GM20000 (cell line): ENCODE measurements around the gene PLA2G4B.

Experiments used
- DNase-seq: peaks from one replicate; pipeline ENCODE4 v3.0.0; 2012; ENCODE audit warnings: low spot score
- TF ChIP-seq, protein P1 (sequence below): IDR thresholded peaks from 2 replicates; pipeline ENCODE4 v1.5.1; 2012; ENCODE audit warnings: mild to moderate bottlenecking, control low read depth; ENCODE audit errors: extremely low read depth, missing control alignments

PLA2G4B gene

GRCh38 chr15:41866872-41867579 is 28.4 kb downstream of the PLA2G4B start:
- DNase-seq, result no peak
- TF ChIP-seq, protein P1, sequence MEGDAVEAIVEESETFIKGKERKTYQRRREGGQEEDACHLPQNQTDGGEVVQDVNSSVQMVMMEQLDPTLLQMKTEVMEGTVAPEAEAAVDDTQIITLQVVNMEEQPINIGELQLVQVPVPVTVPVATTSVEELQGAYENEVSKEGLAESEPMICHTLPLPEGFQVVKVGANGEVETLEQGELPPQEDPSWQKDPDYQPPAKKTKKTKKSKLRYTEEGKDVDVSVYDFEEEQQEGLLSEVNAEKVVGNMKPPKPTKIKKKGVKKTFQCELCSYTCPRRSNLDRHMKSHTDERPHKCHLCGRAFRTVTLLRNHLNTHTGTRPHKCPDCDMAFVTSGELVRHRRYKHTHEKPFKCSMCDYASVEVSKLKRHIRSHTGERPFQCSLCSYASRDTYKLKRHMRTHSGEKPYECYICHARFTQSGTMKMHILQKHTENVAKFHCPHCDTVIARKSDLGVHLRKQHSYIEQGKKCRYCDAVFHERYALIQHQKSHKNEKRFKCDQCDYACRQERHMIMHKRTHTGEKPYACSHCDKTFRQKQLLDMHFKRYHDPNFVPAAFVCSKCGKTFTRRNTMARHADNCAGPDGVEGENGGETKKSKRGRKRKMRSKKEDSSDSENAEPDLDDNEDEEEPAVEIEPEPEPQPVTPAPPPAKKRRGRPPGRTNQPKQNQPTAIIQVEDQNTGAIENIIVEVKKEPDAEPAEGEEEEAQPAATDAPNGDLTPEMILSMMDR, result no peak

- DNase-seq, result no peak
- TF ChIP-seq, protein P1, result no peak
Observed at GRCh38 chr15:41868321-41868720, 29.7 kb downstream of the PLA2G4B start.

DNA sequence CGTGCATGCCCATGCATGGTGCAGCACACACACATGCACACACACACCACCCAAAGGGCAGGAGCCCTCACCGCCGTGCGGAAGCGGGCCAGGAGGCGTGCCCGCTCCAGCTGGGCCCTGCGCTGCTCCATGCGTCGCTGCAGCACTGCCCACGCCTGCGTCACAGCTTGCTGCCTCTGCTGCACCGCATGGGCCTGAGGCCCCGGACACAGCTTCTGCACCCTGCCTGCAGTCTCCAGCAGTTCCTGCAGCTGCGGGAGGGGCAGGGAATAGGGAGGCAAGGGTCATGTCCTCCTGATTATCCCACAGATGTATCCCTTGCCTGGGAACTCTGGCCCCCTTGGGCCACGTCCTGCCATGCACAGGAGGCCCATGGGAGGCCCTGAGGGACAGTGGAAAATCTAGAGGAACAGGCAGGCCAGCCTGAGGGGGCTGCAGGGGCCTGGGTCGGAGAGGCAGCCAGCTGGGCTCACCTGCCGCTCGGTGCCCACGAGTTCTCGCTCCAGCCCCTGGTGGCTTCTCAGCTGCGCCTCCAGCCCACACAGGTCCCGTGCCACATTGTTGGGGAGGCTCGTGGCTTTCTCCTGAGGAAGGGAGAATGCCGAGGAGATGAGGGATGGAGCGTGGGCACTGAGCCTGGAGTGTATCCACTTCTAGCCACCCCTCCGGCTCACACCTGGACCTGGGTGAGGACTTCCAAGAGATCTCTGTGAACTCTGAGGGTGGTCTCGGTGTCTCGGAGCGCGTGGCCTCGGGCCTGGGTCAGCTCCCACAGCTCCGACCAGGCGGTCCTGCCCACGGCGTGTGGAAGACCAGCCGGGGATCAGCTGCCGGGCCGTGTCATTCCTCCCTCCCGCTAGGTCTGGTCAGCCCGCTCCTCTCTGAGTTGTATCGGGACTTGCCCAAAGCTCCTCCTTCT is 31.4 kb downstream of the PLA2G4B start:
- TF ChIP-seq, protein P1, result no peak
- no peak for DNase-seq

DNA sequence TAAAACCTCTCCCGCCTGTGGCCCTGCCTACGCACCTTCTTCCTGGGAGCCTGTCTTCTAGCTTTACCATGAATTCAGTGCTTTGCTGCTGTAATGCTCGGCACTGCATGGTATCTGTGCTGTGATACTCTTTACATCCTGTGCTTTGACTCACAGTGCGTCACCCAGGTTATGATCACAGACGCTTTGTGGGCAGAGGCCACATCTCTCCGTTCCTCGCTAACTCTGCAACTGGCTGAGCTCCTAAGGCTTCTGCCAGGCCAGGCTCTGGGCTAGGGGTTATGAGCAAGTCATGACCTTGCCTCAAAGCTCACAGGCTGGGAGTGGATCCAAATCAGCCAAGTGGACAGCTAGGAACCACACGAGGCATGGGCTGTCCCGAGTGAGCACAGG is 32.0 kb downstream of the PLA2G4B start:
- TF ChIP-seq, protein P1, result no peak
- DNase-seq, result no peak

- TF ChIP-seq, protein P1, result no peak
- DNase-seq, result no peak
Observed at GRCh38 chr15:41871175-41871905, 32.7 kb downstream of the PLA2G4B start.

DNA sequence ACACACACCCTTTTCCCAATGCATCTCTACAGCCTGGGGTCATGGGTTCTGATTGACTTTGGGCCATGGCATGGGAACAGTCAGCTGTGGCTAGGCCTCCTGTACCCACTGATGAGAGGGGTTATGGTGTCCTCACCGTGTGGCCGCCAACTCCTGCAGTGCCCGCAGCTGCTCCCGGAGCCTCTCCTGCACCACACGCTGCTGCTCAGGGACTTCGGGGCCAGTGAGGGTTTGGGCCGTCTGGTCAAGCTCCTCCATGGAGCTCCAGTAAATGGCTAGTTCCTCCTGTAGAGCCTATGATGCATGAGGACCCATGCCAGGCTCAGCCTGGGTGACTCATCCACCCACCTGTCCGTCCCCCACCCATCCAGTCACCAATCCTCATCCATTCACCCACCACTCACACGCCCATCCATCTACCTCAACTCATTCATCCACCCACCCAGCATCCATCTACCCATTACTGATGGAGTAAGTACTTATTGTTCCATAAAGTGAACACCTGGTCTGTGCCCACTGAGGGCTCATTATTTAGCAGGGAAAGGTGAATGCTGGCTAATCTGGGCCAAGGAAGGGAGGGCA is 33.6 kb downstream of the PLA2G4B start:
- TF ChIP-seq, protein P1, result no peak
- DNase-seq, result no peak
